Erythroblast (primary cell): Measurements from ENCODE around the gene TFDP2.

Experiments
- GATA1 ChIP-seq: IDR thresholded peaks from 2 replicates; pipeline ENCODE4 v1.6.1; 2011; ENCODE audit warnings: low read depth, mild to moderate bottlenecking, control low read depth, low read length, moderate library complexity
- POLR2A ChIP-seq: IDR thresholded peaks from 2 replicates; pipeline ENCODE4 v1.6.1; 2011; ENCODE audit warnings: mild to moderate bottlenecking, low read length

DNA sequence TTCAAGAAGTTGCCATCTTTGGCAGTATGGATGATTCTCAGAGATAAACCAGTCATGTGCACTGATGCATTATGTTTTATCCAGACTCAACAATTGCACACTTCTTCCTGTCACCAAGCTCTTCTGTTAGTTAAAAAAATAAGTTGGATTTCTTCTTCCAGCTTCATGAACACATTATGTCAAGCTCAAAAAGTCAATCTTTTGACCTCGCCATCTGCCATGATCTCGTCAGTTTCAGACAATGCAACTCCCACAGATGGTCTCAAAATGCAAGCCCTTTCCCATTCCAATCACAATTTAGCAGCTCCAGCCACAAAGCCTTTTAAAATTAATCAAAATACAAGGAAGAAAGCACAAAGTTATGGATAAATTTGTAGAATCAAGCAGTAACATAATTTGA is 42.8 kb downstream of the TFDP2 start:
- TF ChIP-seq POLR2A (no peak), GATA1 (no peak)
